K562 (cell line): Measurements from ENCODE around the gene CRABP2. TPM values are rescaled to one million over a fixed set of nuclear protein-coding genes. Genes with fewer than 3 reads are reported as not detected.

Experiments used
- ASH1L ChIP-seq: fragments of 450-650 bp; IDR thresholded peaks from 2 replicates; pipeline ENCODE4 v1.6.1; 2018; ENCODE audit warnings: borderline replicate concordance, mild to moderate bottlenecking, low read depth; ENCODE audit not compliant: partially characterized antibody
- ATF7 ChIP-seq: fragments of 450-650 bp; IDR thresholded peaks from 2 replicates; pipeline ENCODE4 v1.7.1; 2014; ENCODE audit warnings: mild to moderate bottlenecking, moderate library complexity
- ELF2 ChIP-seq: fragments of 250-450 bp; sonication (Bioruptor Pico); IDR thresholded peaks from 2 replicates; pipeline ENCODE4 v1.5.0; 2021; ENCODE audit warnings: mild to moderate bottlenecking
- EP400 ChIP-seq: fragments of 450-650 bp; IDR thresholded peaks from 2 replicates; pipeline ENCODE4 v1.6.1; 2017; ENCODE audit warnings: antibody characterized with exemption, mild to moderate bottlenecking, moderate library complexity
- EZH2 ChIP-seq: IDR thresholded peaks from 2 replicates; pipeline ENCODE4 v1.6.1; 2012; ENCODE audit warnings: low read depth, mild to moderate bottlenecking, inconsistent platforms, low read length, borderline replicate concordance
- FIP1L1 ChIP-seq: fragments of 200-400 bp; formaldehyde crosslinking; IDR thresholded peaks from 2 replicates; pipeline ENCODE4 v1.6.1; 2018; ENCODE audit warnings: mild to moderate bottlenecking, low read depth, low read length; ENCODE audit not compliant: poor library complexity, severe bottlenecking
- HDAC2 ChIP-seq: fragments of 450-650 bp; IDR thresholded peaks from 2 replicates; pipeline ENCODE4 v1.6.1; 2016; ENCODE audit warnings: mild to moderate bottlenecking
- HNRNPLL ChIP-seq: fragments of 200-400 bp; formaldehyde crosslinking; IDR thresholded peaks from 2 replicates; pipeline ENCODE4 v1.6.1; 2017; ENCODE audit warnings: low read length, low read depth, mild to moderate bottlenecking; ENCODE audit not compliant: poor library complexity, severe bottlenecking
- JUNB ChIP-seq: fragments of 450-650 bp; formaldehyde crosslinking; conservative IDR thresholded peaks from 2 replicates; pipeline ENCODE4 v1.4.0; 2020; ENCODE audit warnings: mild to moderate bottlenecking
- MTA1 ChIP-seq: fragments of 450-650 bp; IDR thresholded peaks from 2 replicates; pipeline ENCODE4 v1.6.1; 2017; ENCODE audit warnings: borderline replicate concordance
- PML ChIP-seq: IDR thresholded peaks from 2 replicates; pipeline ENCODE4 v1.6.1; 2012; ENCODE audit warnings: low read length, inconsistent platforms
- SIRT6 ChIP-seq: IDR thresholded peaks from one replicate; pipeline ENCODE4 v1.6.1; 2012; ENCODE audit warnings: low read depth, mild to moderate bottlenecking, control low read depth, inconsistent platforms, low read length, moderate library complexity
- SMARCB1 ChIP-seq: IDR thresholded peaks from 2 replicates; pipeline ENCODE4 v1.6.1; 2011; ENCODE audit warnings: improper control_type of control experiment, low read depth; ENCODE audit not compliant: insufficient read length
- SRSF3 ChIP-seq: fragments of 200-400 bp; formaldehyde crosslinking; IDR thresholded peaks from 2 replicates; pipeline ENCODE4 v1.6.1; 2016; ENCODE audit warnings: mild to moderate bottlenecking, low read length, moderate library complexity; ENCODE audit not compliant: insufficient read depth
- TEAD2 ChIP-seq: fragments of 450-650 bp; IDR thresholded peaks from 2 replicates; pipeline ENCODE4 v1.6.1; 2016; ENCODE audit warnings: missing genetic modification characterization, control low read depth, missing compliant biosample characterization
- ZNF431 ChIP-seq: sonication (generic); formaldehyde crosslinking; IDR thresholded peaks from 2 replicates; pipeline ENCODE4 v1.8.0; 2022; ENCODE audit warnings: mild to moderate bottlenecking, missing genetic modification reagents
- ZNF717 ChIP-seq: fragments of 250-450 bp; sonication (Bioruptor Pico); IDR thresholded peaks from 2 replicates; pipeline ENCODE4 v1.5.0; 2021
- ZNF76 ChIP-seq: fragments of 250-450 bp; sonication (Bioruptor Pico); IDR thresholded peaks from 2 replicates; pipeline ENCODE4 v1.4.0; 2020; ENCODE audit warnings: mild to moderate bottlenecking, moderate library complexity, borderline replicate concordance
- ZSCAN29 ChIP-seq: fragments of 450-650 bp; IDR thresholded peaks from 2 replicates; pipeline ENCODE4 v1.6.1; 2017
- polyA plus RNA-seq, 8 experiments: library from polyadenylated mRNA; depleted of rRNA in 4 of 8; stranded (reverse) in 5 of 8; unstranded in 3 of 8; fragments of >200 nt; fragmentation: Nextera tagmentation in 2 of 8; fragmentation: Illumina TruSeq in 1 of 8; extraction: Ambion mirVana in 2 of 8; extraction: Trizol in 1 of 8; gene quantifications; 2 replicates each; pipeline versions ENCODE4 v1.2.1 to v1.2.3, GENCODE V29; 2011 to 2014; ENCODE audit warnings: inconsistent platforms in 1 of 8, missing spikeins in 1 of 8
- total RNA-seq, 7 experiments: library from RNA; depleted of rRNA in 6 of 7; stranded (reverse); fragments of >200 nt in 6 of 7; fragmentation: Illumina TruSeq in 2 of 7; extraction: Trizol in 2 of 7; gene quantifications; 2 replicates each; pipeline versions ENCODE4 v1.2.1 to v1.2.3, GENCODE V29; 2011 to 2021; ENCODE audit warnings: low replicate concordance in 1 of 7
- TF ChIP-seq, protein P1 (sequence below): IDR thresholded peaks from 2 replicates; pipeline ENCODE4 v1.6.1; 2016; ENCODE audit warnings: missing genetic modification characterization, missing compliant biosample characterization
- TF ChIP-seq, protein P2 (sequence below): fragments of 450-650 bp; IDR thresholded peaks from 2 replicates; pipeline ENCODE4 v1.6.1; 2016; ENCODE audit warnings: antibody characterized with exemption
- TF ChIP-seq, protein P3 (sequence below): IDR thresholded peaks from 2 replicates; pipeline ENCODE4 v1.6.1; 2012; ENCODE audit warnings: low read depth, low read length, improper control_type of control experiment, borderline replicate concordance
- TF ChIP-seq, protein P4 (sequence below): fragments of 250-450 bp; sonication (Bioruptor Pico); IDR thresholded peaks from 2 replicates; pipeline ENCODE4 v1.5.0; 2021

Gene CRABP2
- total and polyA plus RNA-seq, 9 of the 15 experiments (the other 6 are each of a cell fraction or from before 2014, with no cell fraction given): 0.30 to 2.5 (median 0.82) TPM

DNA sequence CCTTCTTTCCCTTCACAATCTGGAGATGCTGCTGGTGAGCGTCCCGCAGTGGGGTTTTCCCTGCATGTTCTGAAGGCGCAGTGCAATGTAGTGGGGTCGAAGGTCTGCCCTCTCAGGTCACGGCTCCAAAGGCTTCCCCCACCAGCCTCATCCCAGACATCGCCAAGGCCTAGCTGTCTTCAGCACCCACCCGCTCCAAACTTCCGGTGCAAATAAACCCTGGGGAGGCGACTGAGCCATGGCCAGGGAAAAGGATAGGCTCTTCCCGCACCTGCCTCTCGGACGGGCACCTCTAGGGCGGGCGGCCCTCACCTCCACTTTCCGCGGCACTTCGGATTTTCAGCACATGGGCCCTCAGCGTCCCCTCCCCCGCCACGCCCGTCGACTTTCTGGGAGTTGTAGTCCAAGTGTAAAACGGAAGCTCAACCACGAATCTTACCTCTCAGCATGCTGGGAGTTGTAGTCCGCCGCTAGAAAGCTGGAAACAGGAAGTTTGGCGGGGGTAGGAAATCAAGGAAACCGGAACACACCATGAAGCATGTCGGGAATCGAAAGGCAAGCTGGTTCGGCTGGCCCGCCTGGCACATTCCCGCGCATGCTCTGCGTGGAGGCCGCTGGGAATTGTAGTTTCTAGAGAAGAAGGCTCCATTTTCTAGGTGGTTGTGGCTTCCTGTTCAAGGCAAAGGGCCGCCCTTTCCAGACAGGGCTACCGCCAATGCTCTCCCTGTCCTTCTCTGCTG, 35.5 kb upstream of the CRABP2 start, which contains the start of gene MRPL24 (continued):
- TF ChIP-seq PML (peak; percentile 63; the same call in 1 of the 2 replicates), SRSF3 (no peak), ATF7 (peak; percentile 86), ZNF431 (CRISPR knock-in tag) (no peak), ELF2 (CRISPR knock-in tag) (peak; percentile 92), HNRNPLL (no peak), MTA1 (peak; percentile 49; the same call in 1 of the 2 replicates), FIP1L1 (peak; percentile 21), ZNF76 (CRISPR knock-in tag) (peak; percentile 85; the same call in 1 of the 2 replicates), JUNB (CRISPR knock-in tag) (no peak), ZNF717 (CRISPR knock-in tag) (no peak), SIRT6 (no peak), ASH1L (peak; percentile 87), EZH2 (no peak), HDAC2 (peak; percentile 91), EP400 (peak; percentile 98), SMARCB1 (no peak), ZSCAN29 (peak; percentile 71), TEAD2 (tag) (no peak)
- TF ChIP-seq, protein P1, sequence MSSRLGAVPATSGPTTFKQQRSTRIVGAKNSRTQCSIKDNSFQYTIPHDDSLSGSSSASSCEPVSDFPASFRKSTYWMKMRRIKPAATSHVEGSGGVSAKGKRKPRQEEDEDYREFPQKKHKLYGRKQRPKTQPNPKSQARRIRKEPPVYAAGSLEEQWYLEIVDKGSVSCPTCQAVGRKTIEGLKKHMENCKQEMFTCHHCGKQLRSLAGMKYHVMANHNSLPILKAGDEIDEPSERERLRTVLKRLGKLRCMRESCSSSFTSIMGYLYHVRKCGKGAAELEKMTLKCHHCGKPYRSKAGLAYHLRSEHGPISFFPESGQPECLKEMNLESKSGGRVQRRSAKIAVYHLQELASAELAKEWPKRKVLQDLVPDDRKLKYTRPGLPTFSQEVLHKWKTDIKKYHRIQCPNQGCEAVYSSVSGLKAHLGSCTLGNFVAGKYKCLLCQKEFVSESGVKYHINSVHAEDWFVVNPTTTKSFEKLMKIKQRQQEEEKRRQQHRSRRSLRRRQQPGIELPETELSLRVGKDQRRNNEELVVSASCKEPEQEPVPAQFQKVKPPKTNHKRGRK (tag): no peak
- TF ChIP-seq, protein P2, sequence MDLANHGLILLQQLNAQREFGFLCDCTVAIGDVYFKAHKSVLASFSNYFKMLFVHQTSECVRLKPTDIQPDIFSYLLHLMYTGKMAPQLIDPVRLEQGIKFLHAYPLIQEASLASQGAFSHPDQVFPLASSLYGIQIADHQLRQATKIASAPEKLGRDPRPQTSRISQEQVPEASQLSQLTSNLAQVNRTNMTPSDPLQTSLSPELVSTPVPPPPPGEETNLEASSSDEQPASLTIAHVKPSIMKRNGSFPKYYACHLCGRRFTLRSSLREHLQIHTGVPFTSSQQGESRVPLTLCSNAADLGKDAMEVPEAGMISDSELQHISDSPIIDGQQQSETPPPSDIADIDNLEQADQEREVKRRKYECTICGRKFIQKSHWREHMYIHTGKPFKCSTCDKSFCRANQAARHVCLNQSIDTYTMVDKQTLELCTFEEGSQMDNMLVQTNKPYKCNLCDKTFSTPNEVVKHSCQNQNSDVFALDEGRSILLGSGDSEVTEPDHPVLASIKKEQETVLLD: peak; percentile 95
- TF ChIP-seq, protein P3, sequence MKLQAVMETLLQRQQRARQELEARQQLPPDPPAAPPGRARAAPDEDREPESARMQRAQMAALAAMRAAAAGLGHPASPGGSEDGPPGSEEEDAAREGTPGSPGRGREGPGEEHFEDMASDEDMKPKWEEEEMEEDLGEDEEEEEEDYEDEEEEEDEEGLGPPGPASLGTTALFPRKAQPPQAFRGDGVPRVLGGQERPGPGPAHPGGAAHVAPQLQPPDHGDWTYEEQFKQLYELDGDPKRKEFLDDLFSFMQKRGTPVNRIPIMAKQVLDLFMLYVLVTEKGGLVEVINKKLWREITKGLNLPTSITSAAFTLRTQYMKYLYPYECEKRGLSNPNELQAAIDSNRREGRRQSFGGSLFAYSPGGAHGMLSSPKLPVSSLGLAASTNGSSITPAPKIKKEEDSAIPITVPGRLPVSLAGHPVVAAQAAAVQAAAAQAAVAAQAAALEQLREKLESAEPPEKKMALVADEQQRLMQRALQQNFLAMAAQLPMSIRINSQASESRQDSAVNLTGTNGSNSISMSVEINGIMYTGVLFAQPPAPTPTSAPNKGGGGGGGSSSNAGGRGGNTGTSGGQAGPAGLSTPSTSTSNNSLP: peak; percentile 49; the same call in 1 of the 2 replicates
- TF ChIP-seq, protein P4, sequence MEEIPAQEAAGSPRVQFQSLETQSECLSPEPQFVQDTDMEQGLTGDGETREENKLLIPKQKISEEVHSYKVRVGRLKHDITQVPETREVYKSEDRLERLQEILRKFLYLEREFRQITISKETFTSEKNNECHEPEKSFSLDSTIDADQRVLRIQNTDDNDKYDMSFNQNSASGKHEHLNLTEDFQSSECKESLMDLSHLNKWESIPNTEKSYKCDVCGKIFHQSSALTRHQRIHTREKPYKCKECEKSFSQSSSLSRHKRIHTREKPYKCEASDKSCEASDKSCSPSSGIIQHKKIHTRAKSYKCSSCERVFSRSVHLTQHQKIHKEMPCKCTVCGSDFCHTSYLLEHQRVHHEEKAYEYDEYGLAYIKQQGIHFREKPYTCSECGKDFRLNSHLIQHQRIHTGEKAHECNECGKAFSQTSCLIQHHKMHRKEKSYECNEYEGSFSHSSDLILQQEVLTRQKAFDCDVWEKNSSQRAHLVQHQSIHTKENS (CRISPR knock-in tag): no peak
